SK-N-MC (cell line): ENCODE data around the gene SLC44A1.

Experiments
- EZH2 ChIP-seq: fragments of 200-600 bp; sonication (generic); IDR thresholded peaks from one replicate; pipeline ENCODE4 v1.6.1; 2017; ENCODE audit warnings: antibody characterized with exemption
- FOXP2 ChIP-seq: optimal IDR thresholded peaks from 2 replicates; pipeline ENCODE3; 2011; ENCODE audit warnings: mild to moderate bottlenecking, moderate library complexity; ENCODE audit not compliant: insufficient read depth; ENCODE audit errors: extremely low read length, control extremely low read depth
- POLR2AphosphoS5 ChIP-seq: IDR thresholded peaks from 2 replicates; pipeline ENCODE4 v1.6.1; 2012; ENCODE audit warnings: mild to moderate bottlenecking, low read depth, low read length, borderline replicate concordance

DNA sequence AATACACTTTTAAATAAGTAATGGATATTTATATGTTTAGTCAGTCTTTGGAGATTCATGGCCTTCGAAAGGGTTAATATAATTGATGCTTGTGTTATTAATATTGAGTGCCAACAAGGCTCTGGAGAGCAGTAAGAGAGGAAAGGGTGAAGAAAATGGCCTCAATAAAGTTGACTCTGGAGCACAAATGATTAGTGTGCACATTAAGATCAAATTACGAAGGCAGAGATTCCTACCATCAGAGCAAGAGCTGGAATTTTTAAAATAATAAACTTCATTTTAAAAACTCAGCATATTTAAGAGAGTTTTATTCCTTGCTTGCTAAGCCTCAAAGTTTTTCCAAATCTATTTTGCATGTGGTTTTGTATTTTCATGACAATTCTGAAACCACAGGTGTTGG lies 14.8 kb downstream of the SLC44A1 start:
- TF ChIP-seq EZH2 (no peak), POLR2AphosphoS5 (no peak), FOXP2 (no peak)
